Measurements from ENCODE around the gene SCFD2.

DNA sequence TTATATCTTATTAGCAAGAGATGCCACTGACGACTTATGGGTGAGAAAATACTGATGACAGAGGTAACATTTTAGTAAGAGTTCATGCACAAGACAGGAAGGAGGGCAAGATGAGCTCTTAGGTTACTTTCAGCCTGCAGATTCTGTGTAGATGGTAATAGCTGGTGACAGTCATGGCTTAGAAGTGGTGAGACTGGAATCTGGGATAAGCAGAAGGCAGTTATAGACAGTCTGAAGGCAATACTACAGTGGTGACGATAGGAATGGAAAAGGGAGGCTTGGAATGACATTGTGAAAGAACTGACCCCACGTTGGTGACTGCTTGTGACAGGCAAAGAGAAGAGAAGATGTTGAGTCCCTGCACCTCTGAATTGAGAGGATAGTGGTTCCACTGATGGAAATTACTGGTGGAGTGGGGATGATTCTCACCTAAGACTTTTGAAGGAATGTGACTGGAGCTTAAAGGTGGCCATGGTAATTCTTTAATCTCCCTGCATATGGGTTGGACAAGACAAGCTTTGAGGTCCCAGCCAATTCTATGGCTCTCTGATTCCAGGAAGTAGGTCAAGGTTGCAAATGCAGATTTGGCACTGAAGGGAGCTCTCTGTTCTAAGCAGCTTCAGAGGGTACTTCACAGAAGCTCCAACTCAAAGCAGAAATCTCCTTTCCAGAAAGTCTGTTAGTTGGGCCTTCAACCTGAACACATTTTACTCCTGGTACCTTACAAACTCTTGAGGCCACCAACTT lies 404.0 kb downstream of the SCFD2 start:
- TF ChIP-seq YY1 (IDR thresholded peaks at IDR 0.05; ENCODE audit: insufficient read depth, insufficient read length): no peak
- TF ChIP-seq ZNF274 (IDR thresholded peaks at IDR 0.05; ENCODE audit: low read depth, low read length): no peak
